Kidney (tissue), 14 donors: Measurements from ENCODE around the gene APC2. TPM values are rescaled to one million over a fixed set of nuclear protein-coding genes. Genes with fewer than 3 reads are reported as not detected.
"Not testable (repeated sequence)": the region's sequence is repeated elsewhere in the genome, so short reads cannot be mapped to it uniquely, and the experiment has no call there.

Experiments
- DNase-seq, 5 donors: peaks; one replicate each; pipeline ENCODE4 v3.0.0-alpha.2; 2013 to 2020
- FAIRE-seq: peaks from 2 replicates; lab custom pipeline; 2012; peaks lifted over from hg19 to GRCh38; lab: Jason Lieb, UNC
- H3K27ac ChIP-seq, 2 donors: one replicate each; pipeline ENCODE4 v1.7.0; 2013; ENCODE audit warnings: low read depth in 2 of 2, low read length in 2 of 2, inconsistent platforms in 1 of 2
- H3K27me3 ChIP-seq: one replicate; pipeline ENCODE4 v1.7.1; 2013; ENCODE audit warnings: low read length, inconsistent platforms; ENCODE audit not compliant: control insufficient read depth, insufficient read depth
- H3K36me3 ChIP-seq, 3 donors: one replicate each; pipeline versions ENCODE4 v1.7.0 to v1.7.1; 2013; ENCODE audit warnings: low read length in 3 of 3, control low read depth in 1 of 3, inconsistent platforms in 1 of 3; ENCODE audit not compliant: insufficient read depth in 3 of 3, control insufficient read depth in 2 of 3
- H3K4me1 ChIP-seq, 3 donors: one replicate each; pipeline versions ENCODE4 v1.7.0 to v1.7.1; 2013; ENCODE audit warnings: low read length in 3 of 3, inconsistent platforms in 1 of 3, low read depth in 1 of 3; ENCODE audit not compliant: control insufficient read depth in 2 of 3, insufficient read depth in 2 of 3
- H3K4me3 ChIP-seq, 3 donors: one replicate each; pipeline versions ENCODE4 v1.7.0 to v1.8.1; 2013; ENCODE audit warnings: low read length in 3 of 3, control low read depth in 1 of 3, inconsistent platforms in 1 of 3
- H3K9ac ChIP-seq, 3 donors: one replicate each; pipeline versions ENCODE4 v1.7.0 to v1.7.1; 2013; ENCODE audit warnings: low read length in 3 of 3, control low read depth in 1 of 3, inconsistent platforms in 1 of 3
- H3K9me3 ChIP-seq, 3 donors: one replicate each; pipeline versions ENCODE4 v1.7.0 to v1.7.1; 2013; ENCODE audit warnings: low read length in 3 of 3, control low read depth in 1 of 3, inconsistent platforms in 1 of 3; ENCODE audit not compliant: control insufficient read depth in 2 of 3, insufficient read depth in 1 of 3
- CTCF ChIP-seq: IDR thresholded peaks from 3 replicates; pipeline ENCODE4 v1.5.1; 2012; ENCODE audit warnings: mild to moderate bottlenecking, moderate library complexity, borderline replicate concordance; ENCODE audit not compliant: insufficient read depth; ENCODE audit errors: extremely low read depth
- intact Hi-C: fragments of 100-400 bp; cut with DNase I; formaldehyde crosslinking; loops from one replicate; pipeline ENCODE4 v1.11.1; 2022
- polyA plus RNA-seq: library from polyadenylated mRNA; stranded (reverse); fragments of 350-450 nt; fragmentation: Illumina TruSeq; extraction: RNeasy Lipid Tissue Mini Kit (QIAGEN cat#74804); gene quantifications from one replicate; pipeline ENCODE4 v1.2.3, GENCODE V29; 2014; ENCODE audit warnings: low read depth, low replicate concordance; ENCODE audit not compliant: insufficient read depth
- total RNA-seq: library from RNA; stranded (reverse); fragmentation: NEBNext Ultra II Directional; extraction: Animal tissue kit (Norgen Biotek cat#: 25700); gene quantifications from one replicate; pipeline ENCODE4 v1.2.1, GENCODE V29; 2021
- donor health status: control.
- donor health status: control.
- donor health status: control.
- donor health status: control.
- donor health status: control.
- donor health status: DM: yes; HTN: yes; CAD: no.
- donor health status: Normal renal cell carcinoma (clear cell type).

APC2 gene
- total and polyA plus RNA-seq, 2 donors from 2014 or later = 0.25 TPM; not detected in 1

- H3K4me1 ChIP-seq = peaks cover 0 to 2% (median 0%) of the 10 kb centered on the region in 3 donors
- no peaks in the 10 kb centered on the region for H3K9me3 ChIP-seq
- no peaks in the 10 kb centered on the region for H3K27me3 ChIP-seq
- no peak overlapping the region for H3K27ac ChIP-seq
- H3K4me3 ChIP-seq = no peak overlapping the region
- no peaks in the 10 kb centered on the region for H3K36me3 ChIP-seq
- FAIRE-seq = no peak
- no peak for TF ChIP-seq CTCF
- H3K9ac ChIP-seq = no peak overlapping the region
- intact Hi-C loops = no loop called here
- DNase-seq = no peak
Observed at GRCh38 chr19:1495799-1496713, 46.1 kb downstream of the APC2 start.

- DNase-seq (peak in 1 of 5 donors; percentile 39), FAIRE-seq (no peak)
- Histone ChIP-seq H3K9ac (no peak overlapping the region), H3K36me3 (no peaks in the 10 kb centered on the region), H3K27me3 (no peaks in the 10 kb centered on the region), H3K27ac (no peak overlapping the region), H3K4me3 (no peak overlapping the region), H3K9me3 (no peaks in the 10 kb centered on the region), H3K4me1 (no peaks in the 10 kb centered on the region)
- intact Hi-C loops = no loop called here
- TF ChIP-seq CTCF = no peak
Observed at GRCh38 chr19:1496714-1497577, 47.0 kb downstream of the APC2 start.

- Histone ChIP-seq H3K36me3 (no peaks in the 10 kb centered on the region), H3K9ac (no peak overlapping the region), H3K9me3 (no peaks in the 10 kb centered on the region), H3K4me3 (no peak overlapping the region), H3K4me1 (no peaks in the 10 kb centered on the region), H3K27ac (no peak overlapping the region), H3K27me3 (peaks cover 2% of the 10 kb centered on the region)
- no peak for FAIRE-seq
- no peak for DNase-seq
- intact Hi-C loops = no loop called here
- TF ChIP-seq CTCF = no peak
Observed at GRCh38 chr19:1497578-1498235, 47.8 kb downstream of the APC2 start.

GRCh38 chr19:1499231-1499630, 49.3 kb downstream of the APC2 start:
- DNase-seq, H3K9me3 ChIP-seq, H3K36me3 ChIP-seq, H3K4me1 ChIP-seq, H3K27ac ChIP-seq, intact Hi-C loops, H3K4me3 ChIP-seq, FAIRE-seq, H3K9ac ChIP-seq: not testable (repeated sequence)
- H3K27me3 ChIP-seq = peaks cover 12% of the 10 kb centered on the region
